Inflammatory macrophage treated with lipopolysaccharide for 1 hour (primary cell): ENCODE measurements around the gene OR4F15.

ENCODE experiments used
- DNase-seq, 2 donors: peaks; one replicate each; pipeline ENCODE4 v3.0.0-alpha.2; 2020 to 2022

Gene OR4F15

DNA sequence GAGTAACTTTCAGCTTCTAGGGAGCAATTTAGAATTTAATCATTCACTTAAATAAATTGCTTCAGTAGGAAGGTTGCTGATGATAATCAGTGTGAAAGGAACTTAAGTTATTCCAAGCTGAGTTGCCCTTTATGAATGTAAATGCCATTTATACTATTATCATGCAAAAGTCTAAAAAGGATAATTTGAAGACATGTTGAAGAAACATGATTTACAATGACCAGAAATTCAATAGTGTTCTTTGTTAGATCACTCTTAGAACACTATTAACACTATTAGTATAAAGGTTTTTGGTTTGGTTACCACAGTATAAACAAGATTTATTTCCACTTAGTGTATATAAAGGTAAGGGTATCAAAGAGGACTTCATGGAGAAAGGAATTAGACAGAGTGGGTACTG is 7.1 kb upstream of the OR4F15 start:
- DNase-seq = no peak

DNA sequence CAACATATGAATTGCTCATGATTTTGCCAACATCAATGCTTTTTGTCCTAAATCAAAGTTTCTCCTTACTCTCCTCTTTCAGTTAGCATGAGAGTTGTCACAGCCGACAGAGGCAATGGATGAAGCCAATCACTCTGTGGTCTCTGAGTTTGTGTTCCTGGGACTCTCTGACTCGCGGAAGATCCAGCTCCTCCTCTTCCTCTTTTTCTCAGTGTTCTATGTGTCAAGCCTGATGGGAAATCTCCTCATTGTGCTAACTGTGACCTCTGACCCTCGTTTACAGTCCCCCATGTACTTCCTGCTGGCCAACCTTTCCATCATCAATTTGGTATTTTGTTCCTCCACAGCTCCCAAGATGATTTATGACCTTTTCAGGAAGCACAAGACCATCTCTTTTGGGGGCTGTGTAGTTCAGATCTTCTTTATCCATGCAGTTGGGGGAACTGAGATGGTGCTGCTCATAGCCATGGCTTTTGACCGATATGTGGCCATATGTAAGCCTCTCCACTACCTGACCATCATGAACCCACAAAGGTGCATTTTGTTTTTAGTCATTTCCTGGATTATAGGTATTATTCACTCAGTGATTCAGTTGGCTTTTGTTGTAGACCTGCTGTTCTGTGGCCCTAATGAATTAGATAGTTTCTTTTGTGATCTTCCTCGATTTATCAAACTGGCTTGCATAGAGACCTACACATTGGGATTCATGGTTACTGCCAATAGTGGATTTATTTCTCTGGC is 6.2 kb upstream of the OR4F15 start:
- DNase-seq = no peak

DNA sequence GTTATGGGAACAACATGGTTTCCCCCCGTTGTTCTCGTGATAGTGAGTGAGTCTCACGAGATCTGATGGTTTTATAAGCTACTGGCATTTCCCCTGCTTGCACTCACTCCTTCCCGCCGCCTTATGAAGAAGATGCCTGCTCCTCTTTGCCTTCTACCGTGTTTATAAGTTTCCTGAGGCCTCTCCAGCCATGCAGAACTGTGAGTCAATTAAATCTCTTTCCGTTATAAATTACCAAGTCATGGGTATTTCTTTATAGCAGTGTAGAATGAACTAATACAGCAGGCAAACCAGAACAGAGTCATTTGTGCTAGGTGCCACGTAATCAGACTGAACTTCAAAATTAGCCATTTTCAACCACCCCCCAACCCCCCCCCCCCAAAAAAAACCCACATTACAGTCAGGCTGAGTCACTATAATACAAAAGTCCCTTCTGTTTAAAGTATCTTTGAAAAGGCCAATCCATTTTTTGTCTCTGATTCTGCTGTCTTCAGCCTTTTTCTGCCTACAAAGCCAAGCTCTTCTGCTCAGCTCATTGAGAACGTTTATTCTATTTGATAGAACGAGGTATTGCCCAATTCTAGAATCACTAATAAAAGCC is 4.6 kb upstream of the OR4F15 start:
- no peak for DNase-seq

DNA sequence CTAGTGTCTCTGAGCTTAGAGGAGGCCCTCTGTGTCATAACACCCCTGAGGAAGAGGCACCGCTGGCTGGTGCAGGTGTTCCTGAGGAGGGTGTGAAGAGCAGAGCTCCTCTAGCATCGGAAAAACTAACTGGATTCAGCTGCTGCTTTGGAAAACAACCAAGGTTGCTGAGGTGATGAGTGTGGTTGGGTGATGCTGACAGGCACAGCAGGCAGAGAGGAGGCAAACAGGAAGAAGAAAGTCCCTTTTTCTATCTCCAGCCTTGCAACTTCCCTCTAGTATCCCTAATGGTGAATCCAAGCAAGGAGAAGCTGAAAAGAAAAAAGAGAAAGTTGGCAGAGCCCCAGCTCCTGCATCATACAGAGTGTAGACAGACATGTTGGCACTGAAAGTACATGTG is 3.8 kb upstream of the OR4F15 start:
- no peak for DNase-seq

DNA sequence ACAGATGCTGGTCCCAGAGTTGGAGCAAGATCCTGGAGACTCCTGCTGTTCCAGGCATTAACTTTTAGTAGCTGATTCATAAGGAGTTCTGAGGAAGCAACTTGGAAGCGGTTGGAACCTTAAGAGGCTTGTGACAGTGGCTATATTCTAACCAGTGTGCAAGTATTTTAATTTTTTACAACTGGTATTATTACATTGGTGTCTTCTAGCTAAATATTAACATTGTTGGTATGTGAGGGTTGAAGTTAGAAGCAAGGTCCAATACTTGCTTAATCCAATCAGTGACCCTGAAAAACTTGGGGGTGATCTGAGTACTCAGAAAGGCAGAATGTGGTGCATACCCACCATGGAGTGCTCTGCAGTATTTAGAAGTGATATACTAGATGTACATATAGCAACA is 1.5 kb upstream of the OR4F15 start:
- DNase-seq = no peak

DNA sequence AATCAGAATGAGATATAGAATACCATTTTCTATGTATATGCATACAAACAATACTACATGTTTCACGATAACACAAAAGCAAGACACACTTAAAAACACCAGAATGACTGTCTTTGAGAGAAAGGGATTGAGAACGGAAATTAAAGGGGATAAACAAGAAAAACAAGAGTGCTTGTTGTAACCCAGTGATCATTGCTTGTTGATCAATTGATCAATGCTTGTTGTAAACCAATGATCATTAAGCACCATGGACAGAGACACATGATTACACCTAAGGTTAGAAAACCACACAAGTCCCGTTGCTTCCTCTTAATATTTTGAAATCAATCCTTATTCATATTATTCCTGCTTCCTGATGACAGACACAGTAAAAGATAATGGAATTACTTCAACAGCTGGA is 1.1 kb upstream of the OR4F15 start:
- DNase-seq = no peak

DNA sequence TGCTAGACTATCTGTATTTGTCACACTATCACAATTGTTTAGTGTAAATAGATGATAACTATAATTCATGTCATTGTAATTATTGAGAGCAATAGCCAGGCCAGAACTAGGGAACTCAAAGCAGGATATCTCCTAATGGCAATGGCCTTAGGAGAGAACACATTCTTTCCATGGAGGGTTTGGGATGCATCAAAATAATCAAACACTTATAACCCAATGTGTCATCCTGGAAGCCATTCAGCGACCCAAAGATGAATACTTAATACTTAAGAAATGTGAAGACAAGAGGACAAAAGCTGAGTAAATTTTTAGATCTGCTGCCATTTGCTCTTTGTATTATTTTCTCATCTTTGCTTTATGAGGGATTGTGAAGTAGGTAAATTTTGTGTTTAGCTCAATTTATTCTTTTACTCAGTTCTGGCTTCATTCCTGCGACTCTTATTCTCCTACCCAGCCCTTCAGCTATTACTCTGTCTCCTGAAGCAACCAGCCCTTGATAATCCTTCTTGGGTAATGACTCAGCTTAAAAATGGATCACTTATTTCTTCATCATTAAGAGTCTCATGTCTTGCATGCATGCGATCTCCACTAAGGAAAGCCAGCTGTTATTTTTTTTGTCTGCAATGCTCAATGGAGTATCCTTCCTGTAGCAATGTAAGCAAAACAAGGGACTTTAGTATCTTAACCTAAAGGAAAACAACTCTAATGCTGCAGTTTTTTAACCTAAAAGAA is 2.0 kb downstream of the OR4F15 start:
- no peak for DNase-seq

DNA sequence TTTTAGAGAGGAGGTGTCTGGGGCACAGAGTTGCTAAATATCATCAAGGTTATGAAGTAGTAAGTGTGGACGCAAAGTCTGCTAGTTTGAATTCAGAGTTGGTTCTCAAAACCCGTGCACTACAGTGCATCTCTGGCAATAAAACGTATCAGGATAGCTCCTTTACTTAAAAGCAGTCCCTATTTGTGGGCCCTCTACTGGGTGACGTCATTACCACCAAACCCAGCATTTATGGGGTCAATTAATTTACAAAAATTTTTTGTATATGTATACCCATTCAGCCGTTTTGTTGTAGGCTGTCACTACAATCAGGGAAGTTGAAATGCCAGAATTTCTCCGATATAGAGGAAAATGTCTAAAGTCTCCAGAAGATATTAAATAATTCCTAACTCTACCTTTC is 8.8 kb downstream of the OR4F15 start:
- DNase-seq = no peak

DNA sequence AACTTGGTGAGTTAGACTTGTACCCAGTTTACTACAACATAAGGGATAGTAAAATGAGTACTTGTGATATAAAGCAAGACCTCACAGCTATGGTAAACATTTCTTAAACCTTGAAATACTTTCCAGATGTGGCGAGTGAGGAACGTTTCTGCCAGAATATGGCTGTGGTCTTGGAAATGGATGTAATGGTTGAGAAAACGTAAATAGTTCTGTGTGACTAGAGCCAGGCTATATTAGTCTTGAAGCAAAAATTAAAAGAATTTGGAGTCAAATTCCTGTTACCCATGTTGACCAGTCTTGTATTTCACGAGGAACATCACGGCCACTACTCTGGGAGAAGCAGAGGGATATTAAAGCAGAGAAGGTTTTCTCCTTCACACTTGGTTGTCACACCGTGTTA is 15.3 kb downstream of the OR4F15 start:
- DNase-seq = no peak

DNA sequence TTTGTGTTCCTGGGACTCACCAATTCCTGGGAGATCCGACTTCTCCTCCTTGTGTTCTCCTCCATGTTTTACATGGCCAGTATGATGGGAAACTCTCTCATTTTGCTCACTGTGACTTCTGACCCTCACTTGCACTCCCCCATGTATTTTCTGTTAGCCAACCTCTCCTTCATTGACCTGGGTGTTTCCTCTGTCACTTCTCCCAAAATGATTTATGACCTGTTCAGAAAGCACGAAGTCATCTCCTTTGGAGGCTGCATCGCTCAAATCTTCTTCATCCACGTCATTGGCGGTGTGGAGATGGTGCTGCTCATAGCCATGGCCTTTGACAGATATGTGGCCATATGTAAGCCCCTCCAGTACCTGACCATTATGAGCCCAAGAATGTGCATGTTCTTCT is 16.8 kb downstream of the OR4F15 start:
- DNase-seq = no peak

DNA sequence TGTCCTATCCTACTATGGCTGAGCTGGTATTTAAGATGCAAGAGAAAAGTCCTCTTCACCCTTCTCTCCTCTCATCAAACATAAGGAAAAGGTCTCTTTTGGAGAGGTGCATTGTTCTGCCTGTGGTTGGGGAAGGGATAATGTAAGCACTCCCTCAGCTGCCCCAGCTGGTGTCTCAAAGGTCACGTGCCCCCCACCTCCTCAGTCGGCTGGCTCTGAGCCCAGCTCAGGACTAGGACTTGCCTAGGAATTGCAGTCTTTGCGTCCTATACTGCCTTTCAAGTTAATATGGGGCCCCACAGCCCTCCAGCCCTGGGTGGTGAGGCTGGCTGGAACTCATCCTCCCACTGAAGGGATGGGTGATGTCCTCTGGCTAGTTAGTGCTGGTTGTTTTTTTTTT is 29.7 kb downstream of the OR4F15 start:
- DNase-seq = no peak

DNA sequence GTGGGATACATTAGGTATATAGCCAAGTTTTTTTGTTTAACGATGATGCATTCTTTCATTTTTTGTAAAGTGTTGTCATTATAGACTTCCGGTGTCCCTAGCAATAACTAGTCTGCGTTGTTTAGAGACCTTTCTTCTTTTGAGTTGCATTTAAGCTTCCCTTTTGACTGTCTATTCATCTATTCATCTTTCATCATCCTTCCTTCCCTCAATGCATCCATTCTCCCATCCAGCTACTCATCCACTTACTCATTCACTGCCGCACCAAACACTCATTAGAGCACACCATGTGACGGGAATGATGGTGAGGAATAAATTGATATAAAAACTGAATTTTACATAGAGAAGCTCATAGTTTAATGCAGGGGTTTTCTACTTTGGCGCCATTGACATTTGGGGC is 32.9 kb downstream of the OR4F15 start:
- no peak for DNase-seq

DNA sequence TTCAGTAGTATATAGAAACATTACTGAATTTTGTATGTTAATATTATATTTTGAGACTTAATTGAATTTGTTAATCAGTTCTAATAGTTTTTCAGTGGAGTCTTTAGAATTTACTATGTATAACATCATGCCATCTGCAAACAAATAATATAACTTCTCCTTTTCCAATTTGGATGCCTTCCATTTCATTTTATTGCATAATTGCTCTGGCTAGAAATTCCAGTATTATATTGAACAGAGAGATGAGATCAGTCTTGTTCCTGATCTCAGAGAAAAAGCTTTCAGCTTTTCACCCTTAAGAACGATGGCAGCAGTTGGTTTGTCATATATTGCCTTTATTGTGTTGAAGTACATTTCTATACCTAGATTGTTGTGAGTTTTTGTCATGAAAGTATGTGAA is 40.4 kb downstream of the OR4F15 start:
- peak; percentile 0 to 2 for DNase-seq
